Astrocyte (in vitro differentiated cells and primary cell): ENCODE data around the gene LGI2.

Source experiments
- CTCF ChIP-seq: IDR thresholded peaks from 2 replicates; pipeline ENCODE4 v1.5.1; 2011; ENCODE audit warnings: low read depth, mild to moderate bottlenecking, inconsistent platforms, low read length, moderate library complexity; ENCODE audit not compliant: insufficient read depth
- EZH2 ChIP-seq: IDR thresholded peaks from 2 replicates; pipeline ENCODE4 v1.6.1; 2012; ENCODE audit warnings: mild to moderate bottlenecking, low read length, inconsistent platforms; ENCODE audit not compliant: insufficient read depth

- TF ChIP-seq EZH2 = no peak
- TF ChIP-seq CTCF = no peak
Observed at GRCh38 chr4:25030277-25031076, at the start of gene LGI2.
